MM.1S (cell line): Measurements from ENCODE around the gene PISD.

Source experiments
- DNase-seq: peaks from one replicate; pipeline ENCODE4 v3.0.0-alpha.2; 2015
- H2AFZ ChIP-seq: fragments of 300-600 bp; sonication (generic); 2 replicates; pipeline ENCODE4 v1.6.0; 2016; ENCODE audit warnings: antibody characterized with exemption, low read length
- H3F3A ChIP-seq: fragments of 300-600 bp; sonication (generic); 2 replicates; pipeline ENCODE4 v1.6.1; 2016; ENCODE audit warnings: mild to moderate bottlenecking, antibody characterized with exemption, low read length, moderate library complexity, mixed read lengths; ENCODE audit not compliant: insufficient read depth
- H3K27ac ChIP-seq: fragments of 300-600 bp; sonication (generic); 2 replicates; pipeline ENCODE4 v1.5.1; 2016; ENCODE audit warnings: mild to moderate bottlenecking, low read length
- H3K27me3 ChIP-seq: fragments of 300-600 bp; sonication (generic); replicated peaks from 2 replicates; pipeline ENCODE4 v1.6.0; 2016; ENCODE audit warnings: low read length; ENCODE audit not compliant: insufficient read depth
- H3K36me3 ChIP-seq: fragments of 300-600 bp; sonication (generic); replicated peaks from 2 replicates; pipeline ENCODE4 v1.6.1; 2016; ENCODE audit warnings: mild to moderate bottlenecking, low read length, mixed read lengths; ENCODE audit not compliant: insufficient read depth
- H3K4me1 ChIP-seq: fragments of 300-600 bp; sonication (generic); 2 replicates; pipeline ENCODE4 v1.6.1; 2016; ENCODE audit warnings: low read length, mixed read lengths
- H3K4me2 ChIP-seq: fragments of 300-600 bp; sonication (generic); 2 replicates; pipeline ENCODE4 v1.6.0; 2016; ENCODE audit warnings: low read depth, low read length
- H3K4me3 ChIP-seq: fragments of 300-600 bp; sonication (generic); 2 replicates; pipeline ENCODE4 v1.5.1; 2016; ENCODE audit warnings: low read length, mixed read lengths
- H3K79me2 ChIP-seq: fragments of 300-600 bp; sonication (generic); 2 replicates; pipeline ENCODE4 v1.6.1; 2016; ENCODE audit warnings: mixed run types, low read length, mixed read lengths
- H3K9ac ChIP-seq: fragments of 300-600 bp; sonication (generic); 2 replicates; pipeline ENCODE4 v1.6.1; 2016; ENCODE audit warnings: low read length, mixed read lengths
- H3K9me2 ChIP-seq: fragments of 300-600 bp; sonication (generic); replicated peaks from 2 replicates; pipeline ENCODE4 v1.6.1; 2016; ENCODE audit warnings: mild to moderate bottlenecking, low read length, mixed read lengths; ENCODE audit not compliant: insufficient read depth
- H3K9me3 ChIP-seq: fragments of 300-600 bp; sonication (generic); replicated peaks from 2 replicates; pipeline ENCODE4 v1.6.1; 2016; ENCODE audit warnings: mild to moderate bottlenecking, low read length, mixed read lengths; ENCODE audit not compliant: insufficient read depth
- H4K20me1 ChIP-seq: fragments of 300-600 bp; sonication (generic); 2 replicates; pipeline ENCODE4 v1.6.1; 2016; ENCODE audit warnings: mild to moderate bottlenecking, low read length, moderate library complexity, mixed read lengths; ENCODE audit not compliant: insufficient read depth
- EZH2 ChIP-seq: fragments of 300-600 bp; sonication (generic); optimal IDR thresholded peaks from 2 replicates; pipeline ENCODE3; 2017; ENCODE audit warnings: low read depth, mild to moderate bottlenecking, antibody characterized with exemption, low read length, mixed read lengths
- EZH2phosphoT487 ChIP-seq: fragments of 300-600 bp; sonication (generic); IDR thresholded peaks from 2 replicates; pipeline ENCODE4 v1.6.1; 2018; ENCODE audit warnings: antibody characterized with exemption, low read length
- TF ChIP-seq, protein P1 (sequence below): fragments of 300-600 bp; sonication (generic); IDR thresholded peaks from 2 replicates; pipeline ENCODE4 v1.5.1; 2016; ENCODE audit warnings: antibody characterized with exemption, low read length, mixed read lengths

Gene PISD

DNA sequence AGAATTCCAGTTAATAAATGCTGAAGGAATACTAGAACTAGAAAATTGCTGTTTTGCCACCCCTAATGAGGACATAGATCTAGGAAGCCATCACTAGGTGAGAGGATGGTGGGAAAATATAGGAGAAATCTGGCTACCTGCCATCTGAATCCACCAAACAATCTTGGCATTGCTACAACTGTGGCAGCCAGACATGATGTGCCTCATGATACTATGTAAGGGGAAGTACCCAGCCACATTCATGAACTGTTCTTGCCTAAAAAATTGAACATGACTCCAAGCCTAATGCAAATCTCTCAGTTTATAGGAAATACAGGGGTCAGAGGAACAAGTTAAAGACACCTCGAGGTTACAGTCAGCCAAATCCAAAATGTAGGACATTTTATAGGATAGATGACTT, 92.9 kb downstream of the PISD start:
- H3K27ac ChIP-seq = no peak overlapping the region
- no peaks in the 10 kb centered on the region; the same call in 1 of the 2 replicates for H3K36me3 ChIP-seq

More for the DNA sequence above, 92.9 kb downstream of the PISD start:
- no peak for TF ChIP-seq EZH2phosphoT487
- TF ChIP-seq EZH2 = no peak
- TF ChIP-seq, protein P1, sequence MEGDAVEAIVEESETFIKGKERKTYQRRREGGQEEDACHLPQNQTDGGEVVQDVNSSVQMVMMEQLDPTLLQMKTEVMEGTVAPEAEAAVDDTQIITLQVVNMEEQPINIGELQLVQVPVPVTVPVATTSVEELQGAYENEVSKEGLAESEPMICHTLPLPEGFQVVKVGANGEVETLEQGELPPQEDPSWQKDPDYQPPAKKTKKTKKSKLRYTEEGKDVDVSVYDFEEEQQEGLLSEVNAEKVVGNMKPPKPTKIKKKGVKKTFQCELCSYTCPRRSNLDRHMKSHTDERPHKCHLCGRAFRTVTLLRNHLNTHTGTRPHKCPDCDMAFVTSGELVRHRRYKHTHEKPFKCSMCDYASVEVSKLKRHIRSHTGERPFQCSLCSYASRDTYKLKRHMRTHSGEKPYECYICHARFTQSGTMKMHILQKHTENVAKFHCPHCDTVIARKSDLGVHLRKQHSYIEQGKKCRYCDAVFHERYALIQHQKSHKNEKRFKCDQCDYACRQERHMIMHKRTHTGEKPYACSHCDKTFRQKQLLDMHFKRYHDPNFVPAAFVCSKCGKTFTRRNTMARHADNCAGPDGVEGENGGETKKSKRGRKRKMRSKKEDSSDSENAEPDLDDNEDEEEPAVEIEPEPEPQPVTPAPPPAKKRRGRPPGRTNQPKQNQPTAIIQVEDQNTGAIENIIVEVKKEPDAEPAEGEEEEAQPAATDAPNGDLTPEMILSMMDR = no peak
- DNase-seq = no peak
- Histone ChIP-seq H4K20me1 (no peaks in the 10 kb centered on the region), H3K4me1 (no peaks in the 10 kb centered on the region), H3K9ac (no peak overlapping the region), H3K9me2 (no peaks in the 10 kb centered on the region), H3K9me3 (no peaks in the 10 kb centered on the region), H3F3A (no peaks in the 10 kb centered on the region), H3K79me2 (no peaks in the 10 kb centered on the region), H3K4me3 (no peak overlapping the region), H2AFZ (no peak overlapping the region), H3K27me3 (no peaks in the 10 kb centered on the region), H3K4me2 (no peak overlapping the region)
